Stomach smooth muscle (tissue), 2 donors: ENCODE measurements around the gene SPRED2.

Source experiments
- H3K27ac ChIP-seq: one replicate; pipeline ENCODE4 v1.7.0; 2013; ENCODE audit warnings: mild to moderate bottlenecking, low read length, inconsistent platforms
- H3K27me3 ChIP-seq, 2 donors: one replicate each; pipeline ENCODE4 v1.7.0; 2013; ENCODE audit warnings: low read length in 2 of 2; ENCODE audit not compliant: insufficient read depth in 2 of 2, control insufficient read depth in 1 of 2
- H3K36me3 ChIP-seq, 2 donors: one replicate each; pipeline ENCODE4 v1.7.0; 2013; ENCODE audit warnings: low read length in 2 of 2; ENCODE audit not compliant: control insufficient read depth in 2 of 2, insufficient read depth in 2 of 2
- H3K4me1 ChIP-seq: one replicate; pipeline ENCODE4 v1.7.0; 2013; ENCODE audit warnings: low read length; ENCODE audit not compliant: control insufficient read depth, insufficient read depth
- H3K4me3 ChIP-seq, 2 donors: one replicate each; pipeline ENCODE4 v1.7.0; 2013; ENCODE audit warnings: low read length in 2 of 2
- H3K9ac ChIP-seq, 2 donors: one replicate each; pipeline ENCODE4 v1.7.0; 2013; ENCODE audit warnings: low read length in 2 of 2, mild to moderate bottlenecking in 1 of 2
- H3K9me3 ChIP-seq, 2 donors: one replicate each; pipeline ENCODE4 v1.7.0; 2013; ENCODE audit warnings: low read length in 2 of 2; ENCODE audit not compliant: control insufficient read depth in 2 of 2
- donor health status: healthy.
- donor health status: Pancreatic carcinoma.

The SPRED2 gene

GRCh38 chr2:65261676-65262075, 170.7 kb downstream of the SPRED2 start:
- Histone ChIP-seq H3K4me3 (no peak overlapping the region), H3K4me1 (no peaks in the 10 kb centered on the region), H3K9me3 (no peaks in the 10 kb centered on the region), H3K27me3 (no peaks in the 10 kb centered on the region), H3K36me3 (peaks cover 1 to 8% of the 10 kb centered on the region in 2 donors), H3K9ac (no peak overlapping the region), H3K27ac (no peak overlapping the region)
